ENCODE results near the gene ECHS1. TPM values are rescaled to one million over a fixed set of nuclear protein-coding genes. Genes with fewer than 3 reads are reported as not detected.

Gene ECHS1
- polyA plus RNA-seq, 3 donors, result 34.6 to 102 (median 85.1) TPM

DNA sequence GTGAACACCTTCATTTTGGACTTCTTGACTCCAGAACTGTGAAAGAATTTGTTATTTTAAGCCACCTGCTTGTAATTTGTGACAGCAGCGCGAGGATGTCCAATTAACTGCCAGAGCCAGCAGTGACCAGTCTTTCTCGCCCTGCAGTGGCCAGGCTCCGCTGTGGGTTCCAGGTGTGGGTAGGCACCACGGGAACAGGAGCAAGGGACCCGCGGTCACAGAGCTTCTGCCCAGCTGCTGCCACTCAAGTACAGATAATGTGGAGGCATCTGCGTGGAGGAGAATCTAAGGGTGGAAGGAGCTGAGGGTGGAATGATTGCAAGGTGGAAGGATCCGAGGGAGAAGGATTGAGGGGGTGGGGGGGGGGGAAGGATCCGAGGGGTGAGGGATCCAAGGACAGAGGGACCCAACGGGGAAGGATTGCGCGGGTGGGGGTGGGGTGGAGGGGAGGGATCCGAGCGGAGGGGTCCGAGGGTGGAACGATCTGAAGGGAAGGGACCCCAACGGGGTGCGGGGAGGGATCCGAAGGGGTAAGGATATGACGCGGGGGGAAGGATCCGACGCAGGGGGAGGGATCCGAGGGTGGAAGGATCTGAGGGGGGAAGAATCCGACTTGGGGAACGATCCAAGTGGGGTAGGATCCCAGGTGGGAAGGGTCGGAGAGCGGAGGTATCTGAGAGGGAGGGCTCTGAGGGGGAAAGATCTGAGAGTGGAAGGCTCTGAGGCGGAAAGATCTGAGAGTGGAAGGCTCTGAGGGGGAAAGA, 40.0 kb downstream of the ECHS1 start:
- peaks cover 16 to 82% of the 10 kb centered on the region in 2 donors for H3K27me3 ChIP-seq (ENCODE audit: control insufficient read depth in 2 of 2, insufficient read depth in 2 of 2, low read length in 2 of 2)
- no peak overlapping the region for H2AFZ ChIP-seq (ENCODE audit: insufficient read depth, low read depth, low read length, poor library complexity, severe bottlenecking)
- H3K27ac ChIP-seq (ENCODE audit: low read depth in 1 of 2, low read length in 2 of 2), result no peak overlapping the region
- no peaks in the 10 kb centered on the region for H3K36me3 ChIP-seq (replicated peaks in 1 of 2; ENCODE audit: control insufficient read depth in 1 of 2, insufficient read depth in 2 of 2, low read length in 2 of 2)
- Mint-ChIP-seq H3K27ac (no peak overlapping the region), H3K36me3 (no peaks in the 10 kb centered on the region), H3K4me1 (peaks cover 7% of the 10 kb centered on the region), H3K4me3 (peak overlapping the region in 1 of 2 donors; percentile 54), H3K9me3 (peaks cover 0 to 18% (median 7%) of the 10 kb centered on the region in 7 donors), H3K27me3 (ENCODE audit: low read depth in 3 of 3) (peaks cover 55 to 68% (median 60%) of the 10 kb centered on the region in 3 donors)
- H3K4me1 ChIP-seq (ENCODE audit: control insufficient read depth in 1 of 2, insufficient read depth in 2 of 2, low read length in 2 of 2), result peaks cover 10 to 16% of the 10 kb centered on the region in 2 donors
- no peak overlapping the region for H3K9ac ChIP-seq (ENCODE audit: insufficient read depth, low read length, poor library complexity, severe bottlenecking)
- no peak for DNase-seq
- no peaks in the 10 kb centered on the region for H3K79me2 ChIP-seq (ENCODE audit: insufficient read depth, low read length)
- H4K20me1 ChIP-seq (ENCODE audit: insufficient read depth, low read length), result no peaks in the 10 kb centered on the region
- peaks cover 5 to 33% of the 10 kb centered on the region in 2 donors for H3K9me3 ChIP-seq (replicated peaks in 1 of 2; ENCODE audit: control insufficient read depth in 1 of 2, insufficient read depth in 1 of 2, low read length in 2 of 2)
- no peak overlapping the region for H3K4me2 ChIP-seq (replicated peaks; ENCODE audit: extremely low read depth, low read length, poor library complexity, severe bottlenecking)
- H3K4me3 ChIP-seq (replicated peaks in 1 of 3; ENCODE audit: low read depth in 2 of 3, low read length in 3 of 3), result no peak overlapping the region
- TF ChIP-seq CTCF (IDR thresholded peaks at IDR 0.05), result no peak
- intact Hi-C loops (cut with micrococcal nuclease), result no loop called here
- 89% methylated on average over 20 of the region's 30 CpGs for WGBS (ENCODE audit: insufficient coverage)

- no peak overlapping the region for H3K27ac ChIP-seq (ENCODE audit: low read depth in 1 of 2, low read length in 2 of 2)
- intact Hi-C loops (cut with micrococcal nuclease), result loop anchor here (5.0 to 10.0 kb wide), 4 partner anchors 185 to 365 kb away; partner anchors contain the start of gene CYP2E1 (in 1 of the 2)
- Mint-ChIP-seq H3K27me3 (ENCODE audit: low read depth in 3 of 3) (peaks cover 80 to 89% (median 87%) of the 10 kb centered on the region in 3 donors), H3K36me3 (no peaks in the 10 kb centered on the region), H3K27ac (peak overlapping the region in 1 of 7 donors; percentile 41), H3K9me3 (peaks cover 0 to 30% (median 6%) of the 10 kb centered on the region in 7 donors), H3K4me1 (peaks cover 5% of the 10 kb centered on the region), H3K4me3 (peak overlapping the region in 1 of 2 donors; percentile 78)
- H3K4me3 ChIP-seq (replicated peaks in 1 of 3; ENCODE audit: low read depth in 2 of 3, low read length in 3 of 3), result no peak overlapping the region
- no peak overlapping the region for H3K9ac ChIP-seq (ENCODE audit: insufficient read depth, low read length, poor library complexity, severe bottlenecking)
- peak overlapping the region; percentile 51 for H2AFZ ChIP-seq (ENCODE audit: insufficient read depth, low read depth, low read length, poor library complexity, severe bottlenecking)
- peak; percentile 69 to 79 (median 75) for DNase-seq
- peak overlapping the region; percentile 54 for H3K4me2 ChIP-seq (replicated peaks; ENCODE audit: extremely low read depth, low read length, poor library complexity, severe bottlenecking)
- WGBS (ENCODE audit: insufficient coverage), result 13% methylated on average over 35 of the region's 37 CpGs
- H3K36me3 ChIP-seq (replicated peaks in 1 of 2; ENCODE audit: control insufficient read depth in 1 of 2, insufficient read depth in 2 of 2, low read length in 2 of 2), result no peaks in the 10 kb centered on the region
- H4K20me1 ChIP-seq (ENCODE audit: insufficient read depth, low read length), result no peaks in the 10 kb centered on the region
- no peaks in the 10 kb centered on the region for H3K79me2 ChIP-seq (ENCODE audit: insufficient read depth, low read length)
- peaks cover 4 to 15% of the 10 kb centered on the region in 2 donors for H3K4me1 ChIP-seq (ENCODE audit: control insufficient read depth in 1 of 2, insufficient read depth in 2 of 2, low read length in 2 of 2)
- peak; percentile 97 for TF ChIP-seq CTCF (IDR thresholded peaks at IDR 0.05)
- H3K27me3 ChIP-seq (ENCODE audit: control insufficient read depth in 2 of 2, insufficient read depth in 2 of 2, low read length in 2 of 2), result peaks cover 27 to 82% of the 10 kb centered on the region in 2 donors
- peaks cover 2 to 25% of the 10 kb centered on the region in 2 donors for H3K9me3 ChIP-seq (replicated peaks in 1 of 2; ENCODE audit: control insufficient read depth in 1 of 2, insufficient read depth in 1 of 2, low read length in 2 of 2)
Observed at GRCh38 chr10:133329491-133330202, 43.5 kb downstream of the ECHS1 start.

All from CD14-positive monocyte (primary cell).